AG08395 (cell line): ENCODE results near the gene GPR78.

Source experiments
- DNase-seq: peaks from one replicate; pipeline ENCODE4 v3.0.0; 2012; ENCODE audit warnings: mixed read lengths, low spot score

Gene GPR78

DNA sequence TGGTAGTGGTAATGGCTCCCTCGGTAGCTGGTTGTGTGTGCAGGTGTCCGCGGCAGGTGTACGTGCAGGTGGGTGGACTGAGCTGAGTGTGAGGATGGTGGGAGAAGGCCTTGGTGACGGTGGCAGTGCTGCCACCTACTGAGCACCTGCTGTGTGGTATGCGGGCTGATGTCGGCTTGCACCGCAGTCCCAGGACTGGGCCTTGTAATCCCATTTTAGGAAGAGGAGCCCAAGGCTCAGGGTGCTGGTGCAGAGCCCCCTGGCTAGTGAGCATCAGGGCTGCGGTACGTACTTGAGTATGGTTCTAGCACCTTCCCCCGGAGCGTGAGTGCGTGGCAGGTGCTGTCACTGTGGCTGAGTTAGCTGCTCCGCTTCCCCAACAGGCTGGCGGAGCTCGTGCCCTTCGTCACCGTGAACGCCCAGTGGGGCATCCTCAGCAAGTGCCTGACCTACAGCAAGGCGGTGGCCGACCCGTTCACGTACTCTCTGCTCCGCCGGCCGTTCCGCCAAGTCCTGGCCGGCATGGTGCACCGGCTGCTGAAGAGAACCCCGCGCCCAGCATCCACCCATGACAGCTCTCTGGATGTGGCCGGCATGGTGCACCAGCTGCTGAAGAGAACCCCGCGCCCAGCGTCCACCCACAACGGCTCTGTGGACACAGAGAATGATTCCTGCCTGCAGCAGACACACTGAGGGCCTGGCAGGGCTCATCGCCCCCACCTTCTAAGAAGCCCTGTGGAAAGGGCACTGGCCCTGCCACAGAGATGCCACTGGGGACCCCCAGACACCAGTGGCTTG is 6.7 kb downstream of the GPR78 start:
- no peak for DNase-seq

DNA sequence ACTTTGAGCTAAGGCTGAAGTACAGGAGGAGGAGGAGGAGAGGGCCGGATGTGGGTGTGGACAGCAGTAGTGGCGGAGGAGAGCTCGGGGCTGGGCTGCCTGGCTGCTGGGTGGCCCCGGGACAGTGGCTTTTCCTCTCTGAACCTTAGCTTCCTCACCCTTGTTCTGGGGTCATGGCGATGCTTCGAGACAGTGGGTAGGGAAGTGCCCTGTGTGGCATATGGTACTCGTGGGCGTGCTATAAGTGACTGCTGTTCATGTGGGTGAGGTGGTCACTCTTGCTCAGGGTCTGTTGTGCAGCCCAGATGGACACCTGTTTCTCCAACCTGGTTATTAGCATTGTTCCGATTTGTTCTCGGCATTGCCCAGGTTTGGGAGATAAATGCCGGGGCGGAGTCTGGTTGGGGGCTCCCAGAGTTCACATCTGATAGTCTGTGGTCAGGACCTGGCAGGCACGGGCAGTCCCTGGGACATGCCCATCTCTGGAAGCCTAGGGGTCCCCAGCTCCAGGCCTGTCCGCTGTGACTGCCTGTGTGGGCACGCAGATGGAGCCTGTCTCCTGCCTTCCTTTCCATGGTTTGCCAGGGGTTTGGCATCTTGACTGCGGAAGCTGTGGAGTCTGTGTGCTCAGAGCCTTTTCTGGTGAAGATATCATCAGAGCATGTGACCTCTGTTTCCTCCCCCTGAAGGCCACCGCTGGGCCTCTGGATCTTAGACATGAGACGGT is 7.4 kb downstream of the GPR78 start:
- DNase-seq = no peak

DNA sequence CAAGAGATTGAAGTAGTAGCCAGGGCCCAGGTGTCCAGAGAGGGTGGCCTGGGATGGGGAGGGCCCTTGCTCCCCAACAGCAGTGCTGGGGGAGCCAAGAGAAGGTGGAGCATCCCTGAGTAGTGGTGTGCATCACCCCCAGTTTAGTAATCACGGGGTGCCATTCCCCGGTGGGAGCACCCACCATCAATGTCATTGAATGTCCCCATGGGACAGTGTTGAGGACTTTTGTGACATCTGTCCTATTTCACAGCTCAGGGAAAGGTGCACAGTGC is 7.9 kb downstream of the GPR78 start:
- DNase-seq = no peak

DNA sequence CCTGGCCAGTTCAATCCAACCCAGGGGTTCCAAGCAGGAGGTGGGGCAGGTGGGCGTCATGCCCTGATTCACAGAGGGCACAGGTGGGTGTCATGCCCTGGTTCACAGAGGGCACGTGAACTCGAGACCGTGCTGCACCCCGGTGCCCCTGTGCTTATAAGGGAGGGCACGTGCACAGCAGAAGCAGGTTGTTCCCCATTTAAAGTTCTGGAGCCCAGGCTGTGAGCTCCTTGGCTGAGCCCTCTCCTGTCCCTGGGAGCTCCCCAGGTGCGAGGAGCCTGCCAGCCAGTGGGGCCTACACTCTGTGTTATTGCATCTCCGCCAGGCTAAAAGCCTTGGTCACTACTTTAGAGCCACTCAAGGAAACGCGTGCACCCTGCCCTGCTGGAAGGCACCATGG is 9.1 kb downstream of the GPR78 start:
- DNase-seq = no peak

DNA sequence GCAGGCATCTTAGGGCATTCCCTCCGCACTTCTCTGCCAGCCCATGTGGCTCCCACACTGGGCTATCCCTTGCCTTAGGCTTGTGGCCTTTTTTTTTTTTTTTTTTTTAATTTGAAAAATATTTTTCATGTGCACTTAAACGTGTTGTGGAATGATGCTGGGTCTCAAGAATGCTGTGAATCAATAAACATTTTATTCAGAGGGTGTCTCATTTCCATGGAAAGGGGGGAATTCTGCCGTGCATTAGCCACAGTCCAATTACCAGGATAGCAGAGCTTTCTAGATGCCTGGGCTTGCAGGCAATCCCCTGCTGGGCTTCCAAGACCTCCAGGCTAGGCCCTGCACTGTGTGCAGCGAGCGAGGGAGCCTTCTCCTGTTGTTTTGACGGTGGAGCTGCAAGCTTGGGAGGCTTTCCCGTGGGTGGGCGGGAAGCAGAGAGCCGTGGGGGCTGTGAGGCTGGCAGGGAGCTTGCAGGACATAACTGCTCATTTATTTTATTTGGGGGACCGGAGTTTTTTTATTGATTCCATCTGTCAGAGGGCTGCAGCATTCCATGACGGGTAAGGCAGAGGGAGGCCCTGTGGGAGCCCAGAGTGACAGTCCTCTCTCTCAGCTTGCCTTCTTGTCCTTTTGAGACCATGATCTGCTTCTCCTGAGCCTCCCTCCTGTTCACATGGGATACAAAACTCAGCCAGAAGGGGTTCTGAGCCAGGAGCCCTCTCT is 9.8 kb downstream of the GPR78 start:
- DNase-seq = peak; percentile 44

DNA sequence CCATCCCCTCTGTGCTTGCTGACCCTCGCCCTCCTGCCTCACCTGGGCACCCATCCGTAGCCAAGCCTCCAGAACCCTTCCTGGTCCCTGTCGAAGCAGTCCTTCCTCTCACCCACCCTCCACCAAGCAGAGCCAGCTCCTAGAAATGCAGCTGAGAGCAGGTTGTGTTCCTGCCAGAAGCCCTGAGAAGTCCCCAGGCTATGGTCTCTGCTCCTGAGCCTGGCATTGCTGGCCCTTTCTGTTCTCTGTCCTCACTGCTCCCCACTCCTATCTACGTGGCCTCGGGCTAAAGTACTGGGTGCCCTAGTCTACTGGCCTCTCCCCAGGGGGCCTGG is 10.3 kb downstream of the GPR78 start:
- no peak for DNase-seq

DNA sequence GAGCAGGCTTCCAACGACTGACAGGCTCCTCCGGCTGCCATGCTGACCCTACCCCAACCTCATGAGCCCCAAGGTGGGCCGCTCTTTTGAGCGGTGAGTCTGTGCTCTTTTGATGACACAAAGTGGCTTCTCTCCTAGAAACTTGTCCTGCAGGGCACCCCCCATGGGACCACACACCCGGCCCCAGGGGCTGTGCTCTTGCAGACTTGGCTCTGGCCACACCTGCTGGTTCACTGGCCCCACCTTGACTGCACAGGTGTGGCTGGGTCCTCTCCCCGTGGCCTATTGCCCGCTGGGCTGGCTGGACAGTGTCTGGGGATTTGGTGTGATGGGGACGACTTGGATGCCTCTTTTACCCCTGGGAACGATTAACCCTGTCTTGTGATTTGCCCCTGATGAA is 10.9 kb downstream of the GPR78 start:
- no peak for DNase-seq

DNA sequence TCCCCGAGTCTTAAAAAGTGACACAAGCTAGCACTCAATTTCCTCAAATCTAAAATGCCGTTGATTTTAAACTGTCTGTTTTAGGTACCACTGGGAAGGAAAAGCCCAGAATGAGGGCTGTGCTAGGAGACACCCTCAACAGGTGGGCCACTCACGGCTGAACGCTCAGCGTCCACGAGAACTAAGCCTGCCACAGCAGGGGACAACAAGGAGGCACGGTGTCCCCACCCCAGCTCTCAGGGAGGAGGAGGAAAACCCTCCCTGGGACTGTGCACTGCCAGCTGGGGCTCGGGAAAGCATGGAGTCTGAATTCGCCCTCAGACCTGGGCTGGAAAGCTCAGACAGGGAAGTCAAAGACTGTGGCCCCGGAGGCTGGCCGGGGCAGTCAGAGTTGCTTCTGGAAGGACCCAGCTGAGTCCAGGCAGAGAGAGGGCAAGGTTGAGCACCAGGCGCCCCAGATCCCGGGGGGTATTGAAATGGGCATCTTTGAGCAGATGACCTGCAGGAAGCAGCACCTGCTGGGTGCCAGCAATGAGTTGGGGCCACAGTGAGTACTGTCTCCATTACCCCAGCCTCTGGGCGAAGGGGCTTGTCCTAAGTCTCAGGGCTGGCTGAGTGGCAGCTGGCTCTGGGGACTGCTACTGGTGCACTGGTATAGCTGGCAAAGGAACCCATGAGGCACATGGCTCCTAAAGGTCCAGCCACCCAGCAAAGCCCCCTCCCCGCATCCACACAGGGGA is 11.6 kb downstream of the GPR78 start:
- DNase-seq = no peak

DNA sequence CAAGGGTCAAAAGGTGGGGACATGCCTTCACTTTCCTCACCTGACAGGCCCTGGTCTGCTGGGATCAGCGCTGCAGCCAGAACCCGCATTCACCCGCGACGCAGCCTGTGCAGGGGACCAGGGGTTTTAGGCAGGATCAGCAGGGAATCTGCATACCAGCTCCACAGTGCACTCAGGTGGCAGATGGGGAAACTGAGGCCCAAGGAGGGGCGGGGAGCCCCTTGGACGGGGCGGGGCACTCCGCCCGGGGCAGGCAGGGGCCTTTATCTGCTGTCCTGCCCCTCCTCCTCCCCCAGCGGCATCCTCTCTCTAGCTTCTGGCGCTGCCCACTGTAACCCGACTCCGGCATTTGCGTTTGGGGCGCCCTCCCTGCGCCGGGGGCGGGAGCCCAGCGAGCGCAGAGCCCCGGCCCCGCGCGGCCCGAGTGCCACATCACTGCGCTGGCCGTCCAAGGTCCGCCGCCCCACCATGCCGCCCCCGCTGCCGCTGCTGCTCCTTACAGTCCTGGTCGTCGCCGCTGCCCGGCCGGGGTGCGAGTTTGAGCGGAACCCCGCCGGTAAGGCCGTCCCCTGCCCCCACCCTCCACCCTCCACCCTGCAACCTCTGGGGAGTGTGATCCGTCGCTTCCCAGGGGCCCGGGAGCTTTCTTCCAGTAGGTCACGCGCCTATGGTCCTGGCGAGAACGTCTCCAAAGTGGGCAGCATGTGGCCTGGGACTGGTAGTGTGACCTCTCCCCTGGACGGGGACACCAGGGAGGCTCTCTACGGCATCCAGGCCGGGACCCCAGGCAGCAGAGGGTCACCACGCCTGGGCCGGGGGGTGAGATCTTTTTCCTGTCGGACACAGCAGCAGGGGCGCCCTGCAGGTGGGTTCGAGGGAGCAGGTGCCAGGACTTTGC is 12.4 kb downstream of the GPR78 start, which contains the start of gene CPZ:
TSS of gene CPZ (plus strand) at position 400 of the 898 bp plus-strand sequence. CDS start at position 469, 69 bp downstream.
- DNase-seq = peak; percentile 44

DNA sequence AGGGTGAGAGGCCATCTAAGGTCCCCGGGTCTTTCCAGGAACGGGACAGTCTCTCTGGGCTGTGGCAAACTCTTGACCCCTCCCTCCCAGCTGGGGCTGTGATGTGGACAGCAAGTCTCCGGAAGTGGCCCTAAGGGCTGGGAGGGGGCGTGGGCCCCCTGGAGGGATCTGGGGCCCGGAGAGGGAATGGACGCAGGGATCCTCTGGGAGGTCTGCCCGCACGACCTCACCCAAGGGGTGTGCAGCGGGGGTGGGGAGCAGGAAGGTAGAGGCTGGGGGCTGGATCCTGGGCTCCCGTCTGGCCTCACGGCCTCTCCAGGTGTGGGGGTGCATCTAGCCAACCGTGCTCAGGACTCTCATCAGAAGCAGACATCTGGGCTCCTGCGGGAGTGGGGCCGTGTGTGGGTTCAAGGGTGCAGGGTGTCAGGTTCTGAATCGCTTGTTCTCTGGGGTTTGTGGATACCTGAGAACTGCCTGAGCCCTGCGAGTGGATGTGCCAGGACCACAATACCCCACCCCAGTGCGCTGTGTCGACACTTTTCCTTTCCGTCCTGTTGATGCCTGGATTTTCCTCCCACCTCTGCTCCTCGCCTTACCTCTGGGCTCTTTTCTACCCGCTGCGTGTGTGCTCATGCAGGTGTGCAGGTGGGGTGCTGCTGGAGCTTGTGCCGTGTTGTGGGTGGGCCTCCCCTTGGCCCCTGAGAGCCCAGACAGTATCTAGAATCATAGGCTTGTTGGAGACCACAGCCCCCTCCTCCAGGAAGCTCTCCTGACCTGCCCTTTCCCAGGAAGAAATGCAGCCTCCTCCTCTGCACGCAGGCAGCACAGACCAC is 13.3 kb downstream of the GPR78 start:
- DNase-seq = no peak

DNA sequence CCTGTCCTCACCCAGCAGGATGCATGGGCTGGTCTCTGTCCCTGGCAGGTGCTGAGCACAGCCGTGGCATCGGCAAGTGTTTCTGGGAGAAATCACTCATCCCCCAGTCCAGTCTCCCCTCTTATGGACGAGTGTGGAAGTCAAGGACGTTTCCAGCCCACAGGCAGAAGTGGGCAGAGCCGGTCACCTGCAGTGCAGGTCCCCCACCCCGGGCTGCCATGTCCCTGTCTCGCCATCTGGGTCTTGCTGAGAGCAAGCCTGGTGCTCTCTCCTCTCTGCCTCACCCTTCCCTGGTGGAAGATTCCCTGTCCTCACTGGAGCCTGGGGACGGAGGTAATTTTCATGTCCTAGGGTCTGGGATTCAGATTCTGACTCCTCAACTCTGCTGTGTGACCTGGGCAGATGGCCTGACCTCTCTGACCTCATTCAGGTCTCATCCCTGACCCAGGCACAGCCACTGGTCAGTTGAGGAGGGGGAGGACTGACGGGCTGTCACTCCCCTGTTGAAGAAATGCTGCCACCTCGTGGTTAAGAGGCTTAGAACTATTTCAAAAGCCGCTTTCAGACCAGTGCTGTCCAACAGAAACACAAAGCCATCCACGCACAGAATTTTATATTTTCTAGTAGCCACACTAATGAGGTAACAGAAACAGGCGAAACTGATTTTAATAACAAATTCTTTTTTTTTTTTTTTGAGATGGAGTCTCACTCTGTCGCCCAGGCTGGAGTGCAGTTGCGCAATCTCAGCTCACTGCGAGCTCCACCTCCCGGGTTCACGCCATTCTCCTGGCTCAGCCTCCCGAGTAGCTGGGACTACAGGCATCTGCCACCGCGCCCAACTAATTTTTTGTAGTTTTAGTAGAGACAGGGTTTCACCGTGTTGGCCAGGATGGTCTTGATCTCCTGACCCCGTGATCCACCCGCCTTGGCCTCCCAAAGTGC is 14.2 kb downstream of the GPR78 start:
- DNase-seq = peak; percentile 86

DNA sequence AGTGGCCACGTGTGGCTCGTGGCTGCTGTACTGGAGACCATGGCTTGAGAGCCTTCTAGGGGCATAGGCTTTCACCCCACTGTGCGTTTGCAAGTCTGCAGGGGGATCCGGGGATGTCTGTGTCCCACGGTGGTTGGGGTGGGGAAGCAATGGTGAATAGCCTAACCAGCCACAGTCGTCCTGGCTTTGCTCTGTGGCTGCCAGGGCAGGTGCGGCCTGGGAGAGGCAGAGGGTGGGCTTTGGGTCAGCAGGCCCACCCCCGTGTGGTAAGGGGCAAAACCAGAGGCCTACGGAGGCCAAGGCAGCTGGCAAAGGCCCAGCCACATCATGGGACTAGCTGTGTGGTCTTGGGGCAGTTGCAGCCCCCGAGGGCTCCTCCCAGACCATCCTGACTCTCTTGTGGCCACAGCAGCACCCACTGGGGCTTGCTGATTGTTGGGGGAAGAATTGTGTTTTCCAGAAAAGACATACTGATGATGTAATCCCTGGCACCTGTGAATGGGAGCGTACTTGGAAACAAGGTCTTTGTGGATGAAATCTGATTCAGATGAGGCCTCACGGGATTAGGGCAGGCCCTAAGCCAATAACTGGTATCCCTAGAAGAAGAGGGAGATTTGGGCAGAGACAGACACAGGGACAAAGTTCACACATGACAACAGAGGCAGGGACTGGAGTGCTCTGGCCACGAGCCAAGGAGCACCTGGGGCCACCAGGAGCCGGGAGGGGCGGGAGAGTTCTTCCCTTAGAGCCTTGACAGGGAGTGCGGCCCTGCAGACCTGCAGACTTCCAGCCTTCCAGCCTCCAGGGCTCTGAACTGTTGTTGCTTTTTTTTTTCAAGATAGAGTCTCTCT is 15.3 kb downstream of the GPR78 start:
- no peak for DNase-seq

DNA sequence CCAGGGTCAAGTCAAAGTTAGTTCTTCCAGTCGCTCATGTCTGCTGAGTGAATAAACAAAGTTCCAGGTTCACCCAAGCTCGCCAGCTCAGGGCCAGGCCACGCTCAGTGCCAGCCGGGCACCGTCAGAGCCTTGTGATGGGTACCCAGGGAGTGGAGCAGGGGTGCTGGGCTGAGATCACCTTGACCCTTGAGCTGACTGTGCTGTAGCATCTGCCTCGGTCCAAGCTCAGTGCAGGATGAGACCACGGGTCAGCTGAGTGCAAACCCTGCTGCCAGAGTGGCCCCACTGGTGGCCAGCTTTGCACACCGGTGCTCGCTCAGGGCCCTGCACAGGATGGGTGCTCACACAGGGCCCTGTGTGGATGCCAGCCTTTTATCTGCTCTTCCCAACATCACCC is 16.7 kb downstream of the GPR78 start:
- no peak for DNase-seq

DNA sequence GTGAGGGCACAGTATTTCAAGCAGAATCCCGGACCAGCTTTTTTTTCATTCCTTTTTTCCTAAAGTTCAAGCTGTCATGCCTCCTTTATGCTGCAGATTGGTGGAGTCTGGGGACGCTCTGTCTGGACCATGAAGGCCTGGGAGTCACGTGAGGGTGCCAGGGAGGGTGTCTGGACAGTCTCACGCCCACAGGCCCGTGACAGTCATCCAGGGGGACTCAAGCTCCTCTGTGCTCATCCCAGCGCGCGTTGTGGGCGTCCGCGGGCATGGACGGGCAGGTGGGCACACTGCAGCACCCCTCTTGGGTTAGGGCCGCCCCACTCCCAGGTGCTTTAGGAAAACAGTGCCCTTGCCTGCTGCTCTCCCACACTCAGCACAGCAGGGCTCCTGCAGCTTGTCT is 17.1 kb downstream of the GPR78 start:
- no peak for DNase-seq

DNA sequence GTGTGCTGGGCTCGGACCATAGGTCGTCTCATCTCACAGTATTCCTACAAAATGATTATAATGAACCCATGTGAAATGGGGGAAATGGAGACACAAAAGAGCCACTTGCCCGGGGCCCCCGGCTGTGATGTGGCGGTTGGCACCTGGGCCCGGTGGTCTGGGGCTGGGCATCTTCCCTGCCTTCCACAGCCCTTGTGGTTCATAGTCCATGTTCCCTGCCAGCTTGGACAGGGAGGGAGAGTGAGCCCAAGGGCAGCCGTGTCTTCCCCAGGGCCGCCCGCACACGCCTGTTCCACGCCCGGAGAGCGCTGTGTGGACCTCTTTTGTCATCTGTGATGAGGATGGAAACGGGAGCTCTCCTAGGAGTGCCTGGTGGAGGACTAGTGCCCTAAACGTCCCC is 17.6 kb downstream of the GPR78 start:
- no peak for DNase-seq

DNA sequence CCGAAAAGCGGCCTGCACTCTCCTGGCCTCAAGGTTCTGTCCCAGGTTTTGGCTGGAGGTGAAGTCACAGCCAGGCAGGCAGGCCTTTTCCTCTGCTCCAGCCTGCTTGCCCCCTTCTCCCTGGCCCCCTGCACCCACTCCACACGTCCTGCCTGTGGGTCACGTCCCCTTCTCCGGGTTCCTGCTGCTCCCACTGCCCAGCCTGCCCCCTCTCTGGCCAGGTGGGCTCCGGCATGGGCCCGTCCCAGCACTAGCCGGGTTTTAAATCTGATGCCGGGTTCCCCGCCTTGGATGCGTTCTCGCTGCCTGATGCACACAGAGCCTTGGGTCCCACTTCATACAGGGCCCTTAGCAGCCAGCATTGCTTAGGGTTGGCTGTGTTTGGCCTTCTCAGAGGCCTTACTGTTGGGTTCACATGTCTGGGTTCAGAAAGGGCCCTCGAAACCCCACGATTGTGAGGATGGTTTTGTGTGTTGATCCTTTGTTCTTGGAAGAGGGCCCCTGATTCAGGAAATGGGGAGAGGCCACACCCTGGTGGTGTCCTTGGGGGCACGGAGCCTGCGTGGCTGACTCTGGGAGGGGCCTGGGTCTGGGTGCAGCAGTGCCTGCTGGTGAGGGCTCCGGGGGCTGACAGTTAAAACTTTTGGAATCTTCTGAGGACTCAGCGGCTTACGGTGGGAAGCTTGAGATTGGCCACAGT is 18.3 kb downstream of the GPR78 start:
- no peak for DNase-seq

DNA sequence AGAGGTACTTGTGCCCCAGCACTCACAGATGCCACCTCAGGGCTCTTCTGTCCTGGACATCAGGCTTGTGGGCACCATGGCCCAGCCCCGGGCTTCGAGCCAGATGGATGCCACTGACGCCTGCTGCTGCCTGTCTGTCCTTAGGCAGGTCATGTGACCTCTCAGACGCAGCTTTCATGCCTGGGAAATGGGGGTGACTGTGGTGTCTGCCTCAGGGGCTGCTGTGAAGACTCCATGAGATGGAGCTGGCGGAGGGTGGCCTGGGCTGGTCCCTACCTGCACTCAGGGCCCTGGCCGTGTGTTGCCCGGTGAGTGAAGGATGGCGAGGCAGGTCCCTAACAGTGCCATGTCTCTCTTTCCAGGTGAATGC is 18.9 kb downstream of the GPR78 start:
- DNase-seq = no peak

DNA sequence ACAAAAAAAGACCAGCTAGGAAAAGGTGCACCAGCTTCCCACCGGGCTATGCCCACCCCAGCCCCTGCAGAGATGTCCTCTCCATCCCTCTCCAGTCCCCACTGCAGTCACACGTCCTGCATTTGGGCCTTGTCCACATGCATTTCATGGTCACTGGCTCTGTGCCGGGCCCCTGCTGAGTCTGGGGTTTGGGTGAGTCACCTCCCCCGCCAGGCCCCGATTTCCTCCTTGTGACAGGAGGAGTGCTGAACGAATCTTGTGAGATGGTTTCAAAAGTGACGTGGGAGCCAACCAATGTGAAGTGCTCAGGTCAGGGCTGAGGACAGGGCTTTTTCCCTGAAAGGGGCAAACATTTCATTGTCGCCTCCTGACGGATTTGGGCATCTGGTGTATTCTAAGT is 19.5 kb downstream of the GPR78 start:
- peak; percentile 87 for DNase-seq
